ENCODE measurements around the gene EN1. TPM values are rescaled to one million over a fixed set of nuclear protein-coding genes. Genes with fewer than 3 reads are reported as not detected.

Gene EN1
- total RNA-seq, 4 donors from 2014 or later = 0.13 to 0.23 TPM; not detected in 2

DNA sequence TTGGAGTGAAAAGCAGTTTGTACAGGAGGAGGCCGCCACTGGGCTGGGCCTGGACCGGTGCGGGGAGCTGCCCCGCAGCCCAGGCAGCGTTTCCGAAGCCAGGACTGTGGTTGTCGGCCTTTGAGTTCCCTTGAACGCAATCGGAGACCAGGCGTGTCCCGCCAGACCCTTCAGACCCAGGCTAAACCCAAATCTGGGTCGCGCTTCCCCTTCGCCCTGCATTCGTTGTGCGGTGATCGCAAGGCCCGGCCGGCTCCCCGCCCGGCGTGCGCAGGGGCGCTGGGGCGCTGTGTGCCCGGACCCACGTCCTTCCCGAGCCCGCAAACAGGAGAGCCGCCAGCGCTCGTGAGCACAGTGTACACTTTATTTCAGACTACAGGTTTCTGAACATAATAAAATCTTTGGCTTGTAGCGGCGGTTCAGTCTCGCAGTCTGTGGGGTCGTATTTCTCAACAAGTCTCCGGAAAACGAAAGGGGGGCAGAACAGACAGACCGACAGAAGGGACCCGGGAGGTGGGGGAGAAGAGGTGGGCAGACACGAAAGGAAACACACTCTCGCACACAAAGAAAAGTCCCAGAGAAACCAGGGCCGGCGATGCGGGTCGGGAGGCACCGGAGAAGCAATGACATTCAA lies 5.5 kb downstream of the EN1 start:
- ATAC-seq = no peak
- no peaks in the 10 kb centered on the region for H3K36me3 ChIP-seq
- no peaks in the 10 kb centered on the region for H3K9me3 ChIP-seq
- H3K4me3 ChIP-seq = peak overlapping the region in 1 of 2 donors; percentile 46
- no peak overlapping the region for H3K27ac ChIP-seq
- H3K27me3 ChIP-seq = peaks cover 100% of the 10 kb centered on the region
- H3K4me1 ChIP-seq = peaks cover 0 to 49% (median 22%) of the 10 kb centered on the region in 3 donors
- TF ChIP-seq POLR2A (IDR thresholded peaks at IDR 0.05) (no peak), POLR2AphosphoS5 (IDR thresholded peaks at IDR 0.05) (no peak), EP300 (IDR thresholded peaks at IDR 0.05) (no peak)
- TF ChIP-seq, protein P1, sequence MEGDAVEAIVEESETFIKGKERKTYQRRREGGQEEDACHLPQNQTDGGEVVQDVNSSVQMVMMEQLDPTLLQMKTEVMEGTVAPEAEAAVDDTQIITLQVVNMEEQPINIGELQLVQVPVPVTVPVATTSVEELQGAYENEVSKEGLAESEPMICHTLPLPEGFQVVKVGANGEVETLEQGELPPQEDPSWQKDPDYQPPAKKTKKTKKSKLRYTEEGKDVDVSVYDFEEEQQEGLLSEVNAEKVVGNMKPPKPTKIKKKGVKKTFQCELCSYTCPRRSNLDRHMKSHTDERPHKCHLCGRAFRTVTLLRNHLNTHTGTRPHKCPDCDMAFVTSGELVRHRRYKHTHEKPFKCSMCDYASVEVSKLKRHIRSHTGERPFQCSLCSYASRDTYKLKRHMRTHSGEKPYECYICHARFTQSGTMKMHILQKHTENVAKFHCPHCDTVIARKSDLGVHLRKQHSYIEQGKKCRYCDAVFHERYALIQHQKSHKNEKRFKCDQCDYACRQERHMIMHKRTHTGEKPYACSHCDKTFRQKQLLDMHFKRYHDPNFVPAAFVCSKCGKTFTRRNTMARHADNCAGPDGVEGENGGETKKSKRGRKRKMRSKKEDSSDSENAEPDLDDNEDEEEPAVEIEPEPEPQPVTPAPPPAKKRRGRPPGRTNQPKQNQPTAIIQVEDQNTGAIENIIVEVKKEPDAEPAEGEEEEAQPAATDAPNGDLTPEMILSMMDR (IDR thresholded peaks at IDR 0.05) = no peak
- 7 to 8% methylated on average over 15 to 24 of the region's 47 CpGs for WGBS, 2 donors (ENCODE audit: low coverage in 1 of 2)

DNA sequence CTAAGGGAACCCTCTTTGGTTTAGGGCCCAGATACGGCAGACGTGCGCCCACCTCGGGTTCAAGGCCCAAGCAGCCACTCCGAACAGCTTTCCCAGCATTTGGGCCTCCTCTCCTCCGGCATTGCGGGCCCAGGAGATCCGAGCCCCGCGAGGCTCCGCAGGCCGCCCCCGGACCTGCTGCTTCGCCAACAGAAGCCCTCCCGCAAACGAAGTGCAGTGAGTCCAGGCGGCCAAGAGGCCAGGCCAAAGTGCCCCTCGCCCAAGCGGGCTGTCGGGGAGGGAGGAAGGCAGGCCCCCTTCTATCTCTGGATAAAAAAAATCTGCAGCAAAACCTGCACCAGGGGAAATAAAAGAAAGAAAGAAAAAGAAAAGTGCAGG lies 6.0 kb downstream of the EN1 start:
- Histone ChIP-seq H3K36me3 (no peaks in the 10 kb centered on the region), H3K4me3 (peak overlapping the region in 1 of 2 donors; percentile 46), H3K27ac (no peak overlapping the region), H3K27me3 (peaks cover 100% of the 10 kb centered on the region), H3K4me1 (peaks cover 0 to 47% (median 18%) of the 10 kb centered on the region in 3 donors), H3K9me3 (no peaks in the 10 kb centered on the region)
- TF ChIP-seq, protein P1 (IDR thresholded peaks at IDR 0.05) = no peak
- TF ChIP-seq POLR2AphosphoS5 (IDR thresholded peaks at IDR 0.05) (no peak), EP300 (IDR thresholded peaks at IDR 0.05) (no peak), POLR2A (IDR thresholded peaks at IDR 0.05) (no peak)
- WGBS, 2 donors (ENCODE audit: low coverage in 1 of 2) = 22 to 29% methylated on average over 3 to 4 of the region's 20 CpGs
- ATAC-seq = no peak

DNA sequence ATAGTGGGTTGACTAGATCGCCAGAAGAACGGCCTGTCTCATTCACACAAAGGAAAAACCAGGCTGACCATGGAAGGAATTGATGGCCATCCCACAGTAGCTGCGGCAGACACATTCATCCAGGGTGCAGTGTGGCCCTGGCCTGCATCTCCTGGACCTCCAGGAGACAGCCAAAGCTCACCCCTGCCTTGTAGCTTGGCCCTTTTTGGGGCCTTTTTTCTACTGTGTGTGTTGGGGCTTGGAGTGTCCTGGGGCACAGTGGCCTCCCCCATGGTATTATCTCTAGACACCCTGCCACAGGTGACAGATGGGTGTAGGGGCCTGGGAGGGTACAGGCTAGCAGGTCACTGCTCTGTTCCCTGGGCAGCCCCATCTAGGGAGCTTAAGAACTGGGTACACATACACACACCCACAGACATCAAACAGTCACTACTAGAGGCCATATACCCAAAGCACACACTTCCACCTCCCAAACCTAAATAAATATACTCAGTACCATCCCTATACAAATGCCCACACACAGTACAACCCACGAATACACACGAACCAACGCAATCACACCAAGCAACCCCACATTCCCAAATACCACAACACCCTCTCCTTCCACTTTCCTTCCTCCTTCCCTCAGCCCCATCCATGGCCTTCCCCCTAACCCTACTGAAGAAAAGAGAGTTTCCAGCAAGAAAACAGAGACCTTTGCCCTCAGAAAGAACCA lies 8.6 kb downstream of the EN1 start:
- peaks cover 100% of the 10 kb centered on the region for H3K27me3 ChIP-seq
- TF ChIP-seq EP300 (IDR thresholded peaks at IDR 0.05) (no peak), POLR2AphosphoS5 (IDR thresholded peaks at IDR 0.05) (no peak), POLR2A (IDR thresholded peaks at IDR 0.05) (no peak)
- TF ChIP-seq, protein P1 (IDR thresholded peaks at IDR 0.05) = no peak
- no peak for ATAC-seq
- no peaks in the 10 kb centered on the region for H3K9me3 ChIP-seq
- peaks cover 0 to 51% (median 32%) of the 10 kb centered on the region in 3 donors for H3K4me1 ChIP-seq
- H3K36me3 ChIP-seq = no peaks in the 10 kb centered on the region
- H3K27ac ChIP-seq = no peak overlapping the region
- WGBS, 2 donors (ENCODE audit: low coverage in 1 of 2) = 18 to 66% methylated on average over 3 to 6 of the region's 6 CpGs
- H3K4me3 ChIP-seq = no peak overlapping the region

DNA sequence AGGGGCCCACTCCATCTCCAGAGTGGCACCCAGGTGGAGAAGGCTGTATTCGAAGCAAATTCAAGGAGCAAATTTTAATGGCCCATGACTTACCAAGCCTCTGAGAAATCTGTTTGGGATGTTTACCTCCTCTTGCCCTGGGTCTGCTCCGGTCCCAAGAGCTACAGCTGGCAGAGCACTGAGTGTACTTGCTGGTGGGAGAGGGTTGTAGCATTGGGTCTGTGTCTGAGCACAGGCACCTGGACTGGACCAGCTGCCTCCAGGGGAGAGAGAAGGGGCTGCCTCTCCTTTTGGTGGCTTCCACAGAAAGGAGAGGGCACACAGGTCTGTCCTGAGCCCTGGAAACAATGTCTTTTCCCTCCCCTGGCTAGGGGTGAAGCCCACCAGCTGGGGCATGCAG lies 9.8 kb downstream of the EN1 start:
- Histone ChIP-seq H3K27ac (no peak overlapping the region), H3K27me3 (peaks cover 100% of the 10 kb centered on the region), H3K4me3 (no peak overlapping the region), H3K9me3 (no peaks in the 10 kb centered on the region), H3K36me3 (no peaks in the 10 kb centered on the region), H3K4me1 (peaks cover 0 to 46% (median 24%) of the 10 kb centered on the region in 3 donors)
- WGBS, 2 donors (ENCODE audit: low coverage in 1 of 2) = 0 to 17% methylated on average over 1 of the region's 2 CpGs
- no peak for TF ChIP-seq POLR2AphosphoS5 (IDR thresholded peaks at IDR 0.05)
- no peak for TF ChIP-seq EP300 (IDR thresholded peaks at IDR 0.05)
- TF ChIP-seq, protein P1 (IDR thresholded peaks at IDR 0.05) = no peak
- TF ChIP-seq POLR2A (IDR thresholded peaks at IDR 0.05) = no peak
- ATAC-seq = no peak

DNA sequence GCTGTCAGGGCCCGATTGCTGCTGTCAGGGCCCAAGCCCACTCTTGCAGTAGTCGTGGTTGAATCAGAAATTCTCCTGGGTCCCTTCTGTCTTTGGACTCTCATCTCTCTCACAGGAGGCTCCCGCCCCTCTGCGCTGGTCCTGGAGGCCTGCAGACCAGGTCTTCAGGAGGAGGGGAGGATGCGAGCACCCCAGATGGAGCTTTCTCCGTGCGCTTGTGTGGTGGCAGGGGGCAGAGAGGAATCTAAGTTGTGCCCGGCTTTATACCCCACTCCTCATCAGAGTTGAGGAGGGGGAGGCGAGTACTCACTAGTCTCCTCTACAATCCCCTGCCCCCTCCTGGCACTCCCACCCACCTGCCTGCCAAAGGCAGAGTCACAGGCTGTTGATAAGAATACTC lies 10.4 kb downstream of the EN1 start:
- TF ChIP-seq POLR2A (IDR thresholded peaks at IDR 0.05) (no peak), EP300 (IDR thresholded peaks at IDR 0.05) (no peak), POLR2AphosphoS5 (IDR thresholded peaks at IDR 0.05) (no peak)
- TF ChIP-seq, protein P1 (IDR thresholded peaks at IDR 0.05) = no peak
- no peak overlapping the region for H3K4me3 ChIP-seq
- H3K27me3 ChIP-seq = peaks cover 100% of the 10 kb centered on the region
- H3K4me1 ChIP-seq = peaks cover 0 to 40% (median 21%) of the 10 kb centered on the region in 3 donors
- 7 to 25% methylated on average over 2 to 3 of the region's 9 CpGs for WGBS, 2 donors (ENCODE audit: low coverage in 1 of 2)
- H3K27ac ChIP-seq = no peak overlapping the region
- no peaks in the 10 kb centered on the region for H3K9me3 ChIP-seq
- ATAC-seq = no peak
- no peaks in the 10 kb centered on the region for H3K36me3 ChIP-seq

Measured in gastroesophageal sphincter (tissue), 4 donors.